Measurements from ENCODE around the gene FMO5.

The FMO5 gene

DNA sequence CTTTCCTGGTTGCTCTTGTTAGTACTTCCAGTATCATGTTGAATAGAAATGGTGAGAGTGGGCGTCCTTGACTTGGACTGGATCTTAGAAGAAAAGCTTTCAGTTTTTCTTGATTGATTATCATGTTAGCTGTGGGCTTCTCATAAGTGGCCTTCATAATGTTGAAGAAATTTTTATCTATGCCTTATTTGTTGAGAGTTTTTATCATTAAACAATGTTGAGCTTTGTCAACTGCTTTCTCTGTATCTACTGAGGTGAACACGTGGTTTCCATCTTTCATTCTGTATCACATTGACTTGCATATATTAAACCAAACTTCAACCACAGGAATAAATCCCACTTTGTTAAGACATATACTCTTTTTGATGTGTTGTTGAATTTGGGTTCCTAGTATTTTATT lies 82.3 kb downstream of the FMO5 start:
- H3K4me3 Mint-ChIP-seq = no peak overlapping the region

More for the DNA sequence above, 82.3 kb downstream of the FMO5 start:
- Mint-ChIP-seq H3K4me1 (no peaks in the 10 kb centered on the region), H3K36me3 (ENCODE audit: low read depth) (no peaks in the 10 kb centered on the region), H3K9me3 (no peaks in the 10 kb centered on the region), H3K27ac (no peak overlapping the region), H3K27me3 (ENCODE audit: low read depth) (no peaks in the 10 kb centered on the region)
- no peak for TF ChIP-seq CTCF (IDR thresholded peaks at IDR 0.05; ENCODE audit: unreplicated experiment in 3 of 3)

Data from nephron (organoid).